ENCODE results near the gene SLC39A2.

SLC39A2 gene

DNA sequence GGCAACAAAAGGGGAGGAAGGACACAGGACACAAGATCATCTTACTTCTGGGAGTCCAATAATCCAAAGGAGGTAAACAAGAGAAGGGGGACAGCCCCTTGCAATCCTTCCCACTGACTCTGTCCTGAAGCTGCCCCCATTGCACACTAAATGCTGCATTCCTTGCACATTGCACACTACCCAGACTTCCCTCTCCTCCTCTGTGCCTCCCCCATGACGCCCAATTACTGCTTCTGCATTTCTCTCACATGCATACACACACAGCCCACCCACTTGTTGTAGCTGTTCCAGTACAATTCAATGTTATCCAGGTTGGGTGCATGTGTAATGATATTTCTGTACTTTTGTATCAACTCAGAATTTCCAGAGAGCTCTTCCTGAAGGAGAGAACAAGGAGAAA is 20.3 kb downstream of the SLC39A2 start:
- no peak overlapping the region for H3K4me3 ChIP-seq (ENCODE audit: control insufficient read depth, low read depth, low read length)
- DNase-seq (ENCODE audit: low read depth), result no peak
- TF ChIP-seq, protein P1, sequence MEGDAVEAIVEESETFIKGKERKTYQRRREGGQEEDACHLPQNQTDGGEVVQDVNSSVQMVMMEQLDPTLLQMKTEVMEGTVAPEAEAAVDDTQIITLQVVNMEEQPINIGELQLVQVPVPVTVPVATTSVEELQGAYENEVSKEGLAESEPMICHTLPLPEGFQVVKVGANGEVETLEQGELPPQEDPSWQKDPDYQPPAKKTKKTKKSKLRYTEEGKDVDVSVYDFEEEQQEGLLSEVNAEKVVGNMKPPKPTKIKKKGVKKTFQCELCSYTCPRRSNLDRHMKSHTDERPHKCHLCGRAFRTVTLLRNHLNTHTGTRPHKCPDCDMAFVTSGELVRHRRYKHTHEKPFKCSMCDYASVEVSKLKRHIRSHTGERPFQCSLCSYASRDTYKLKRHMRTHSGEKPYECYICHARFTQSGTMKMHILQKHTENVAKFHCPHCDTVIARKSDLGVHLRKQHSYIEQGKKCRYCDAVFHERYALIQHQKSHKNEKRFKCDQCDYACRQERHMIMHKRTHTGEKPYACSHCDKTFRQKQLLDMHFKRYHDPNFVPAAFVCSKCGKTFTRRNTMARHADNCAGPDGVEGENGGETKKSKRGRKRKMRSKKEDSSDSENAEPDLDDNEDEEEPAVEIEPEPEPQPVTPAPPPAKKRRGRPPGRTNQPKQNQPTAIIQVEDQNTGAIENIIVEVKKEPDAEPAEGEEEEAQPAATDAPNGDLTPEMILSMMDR (conservative IDR thresholded peaks at IDR 0.05; ENCODE audit: control insufficient read depth, insufficient read depth, low read depth, low read length), result no peak

DNA sequence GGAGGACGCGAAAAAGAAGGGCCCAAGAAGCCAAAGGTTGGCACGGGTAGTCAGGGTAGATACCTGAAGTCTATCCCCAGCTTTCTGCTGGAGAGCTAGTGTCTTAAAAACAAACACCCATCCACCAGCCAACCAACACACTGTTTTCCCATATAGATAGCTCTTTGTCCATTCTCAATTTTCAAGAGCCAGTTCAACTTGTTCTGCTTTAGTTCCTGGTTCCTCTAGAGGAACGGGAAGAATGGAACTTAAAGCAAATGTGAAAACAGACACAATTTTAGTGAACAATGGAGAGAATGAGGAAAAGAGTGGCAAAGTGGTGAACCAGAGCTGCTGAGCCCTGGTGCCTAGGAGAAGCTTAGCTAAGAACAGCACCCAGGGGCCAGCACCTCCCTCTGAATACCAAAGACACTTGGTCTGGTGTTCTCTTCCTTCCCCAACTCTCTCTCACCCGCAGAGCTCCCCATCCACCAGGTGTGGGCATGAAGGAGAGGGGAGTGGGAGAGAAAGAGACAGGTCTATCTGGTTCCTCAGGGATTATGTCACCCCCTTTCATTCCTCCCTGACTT is 22.0 kb downstream of the SLC39A2 start:
- DNase-seq (ENCODE audit: low read depth), result no peak
- no peak overlapping the region for H3K4me3 ChIP-seq (ENCODE audit: control insufficient read depth, low read depth, low read length)
- TF ChIP-seq, protein P1 (conservative IDR thresholded peaks at IDR 0.05; ENCODE audit: control insufficient read depth, insufficient read depth, low read depth, low read length), result no peak

DNA sequence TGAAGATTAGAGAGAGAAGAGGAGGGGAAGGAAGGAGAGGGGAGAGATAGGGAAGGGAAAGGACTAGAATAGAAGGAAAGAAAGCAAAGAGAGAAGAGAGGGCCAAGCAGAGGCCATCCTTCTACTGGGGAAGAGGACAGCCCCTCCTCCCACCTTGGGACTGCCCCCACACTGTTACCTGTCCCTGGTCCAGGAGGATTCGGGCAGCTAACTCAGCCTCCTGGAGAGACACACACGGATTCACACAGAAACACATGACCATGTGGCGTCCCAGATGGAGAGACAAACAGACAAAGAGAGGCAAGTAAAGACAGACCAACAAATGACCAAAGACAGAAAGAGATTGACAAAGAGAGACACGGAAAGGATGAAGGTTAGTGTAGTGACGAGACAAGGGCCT is 23.6 kb downstream of the SLC39A2 start:
- DNase-seq (ENCODE audit: low read depth), result no peak
- no peak overlapping the region for H3K4me3 ChIP-seq (ENCODE audit: control insufficient read depth, low read depth, low read length)
- TF ChIP-seq, protein P1 (conservative IDR thresholded peaks at IDR 0.05; ENCODE audit: control insufficient read depth, insufficient read depth, low read depth, low read length), result no peak

DNA sequence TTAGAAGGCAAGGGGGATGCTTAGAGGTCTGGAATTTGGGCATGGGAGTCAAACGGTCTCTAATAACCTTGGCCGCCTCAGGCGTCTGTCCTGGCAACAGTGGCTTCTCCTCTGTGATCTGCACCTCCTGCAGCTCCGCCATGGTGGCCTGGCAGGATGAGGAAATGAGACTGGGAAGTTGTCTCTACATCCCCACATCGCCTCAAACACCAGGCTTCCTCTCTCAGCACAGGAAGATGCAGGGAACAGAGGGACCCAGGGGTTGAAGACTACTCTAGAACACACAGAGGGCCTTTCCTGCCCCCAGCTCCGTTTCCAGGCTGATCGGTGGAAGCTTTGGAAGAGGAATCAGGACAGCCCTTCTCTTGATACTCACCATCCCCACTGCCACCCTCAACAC is 24.1 kb downstream of the SLC39A2 start:
- no peak overlapping the region for H3K4me3 ChIP-seq (ENCODE audit: control insufficient read depth, low read depth, low read length)
- no peak for DNase-seq (ENCODE audit: low read depth)
- TF ChIP-seq, protein P1 (conservative IDR thresholded peaks at IDR 0.05; ENCODE audit: control insufficient read depth, insufficient read depth, low read depth, low read length), result no peak

DNA sequence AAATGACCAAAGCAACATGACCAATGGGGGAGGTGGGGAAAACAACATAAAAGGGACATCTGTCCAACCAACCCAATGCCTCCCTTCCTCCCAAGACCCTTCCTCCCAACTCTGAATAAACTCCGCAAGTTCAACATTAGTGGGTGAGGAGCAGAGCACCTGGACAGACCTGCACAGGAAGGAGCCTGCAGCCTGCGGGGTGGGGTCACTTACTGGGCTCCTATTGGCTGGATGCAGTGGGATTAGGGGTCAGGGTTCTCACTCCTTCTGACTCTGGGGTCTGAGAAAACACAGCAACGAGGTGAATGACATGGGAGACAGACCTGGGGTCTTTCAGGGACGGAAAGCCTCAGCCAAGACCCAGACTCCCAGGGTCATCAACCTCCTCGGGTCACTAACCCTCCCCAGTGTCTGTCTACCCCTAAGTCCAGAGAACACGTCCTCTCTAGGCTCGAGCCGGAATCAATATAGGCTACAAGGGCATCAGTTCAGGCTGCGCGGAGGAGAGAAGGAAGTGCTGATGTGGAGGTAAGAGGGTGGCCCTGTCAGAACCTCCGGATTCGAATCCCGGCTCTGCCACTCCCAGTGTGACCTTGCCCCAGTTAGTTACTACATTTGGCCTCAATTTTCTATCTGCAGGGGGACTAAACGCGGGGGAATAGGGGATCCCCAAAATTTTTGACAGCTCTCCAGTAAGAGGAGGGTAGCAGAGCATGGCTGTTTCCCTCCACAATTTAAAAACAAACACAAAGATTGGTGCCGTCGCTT is 24.9 kb downstream of the SLC39A2 start:
- no peak for DNase-seq (ENCODE audit: low read depth)
- peak overlapping the region; percentile 27 for H3K4me3 ChIP-seq (ENCODE audit: control insufficient read depth, low read depth, low read length)
- TF ChIP-seq, protein P1 (conservative IDR thresholded peaks at IDR 0.05; ENCODE audit: control insufficient read depth, insufficient read depth, low read depth, low read length), result no peak

DNA sequence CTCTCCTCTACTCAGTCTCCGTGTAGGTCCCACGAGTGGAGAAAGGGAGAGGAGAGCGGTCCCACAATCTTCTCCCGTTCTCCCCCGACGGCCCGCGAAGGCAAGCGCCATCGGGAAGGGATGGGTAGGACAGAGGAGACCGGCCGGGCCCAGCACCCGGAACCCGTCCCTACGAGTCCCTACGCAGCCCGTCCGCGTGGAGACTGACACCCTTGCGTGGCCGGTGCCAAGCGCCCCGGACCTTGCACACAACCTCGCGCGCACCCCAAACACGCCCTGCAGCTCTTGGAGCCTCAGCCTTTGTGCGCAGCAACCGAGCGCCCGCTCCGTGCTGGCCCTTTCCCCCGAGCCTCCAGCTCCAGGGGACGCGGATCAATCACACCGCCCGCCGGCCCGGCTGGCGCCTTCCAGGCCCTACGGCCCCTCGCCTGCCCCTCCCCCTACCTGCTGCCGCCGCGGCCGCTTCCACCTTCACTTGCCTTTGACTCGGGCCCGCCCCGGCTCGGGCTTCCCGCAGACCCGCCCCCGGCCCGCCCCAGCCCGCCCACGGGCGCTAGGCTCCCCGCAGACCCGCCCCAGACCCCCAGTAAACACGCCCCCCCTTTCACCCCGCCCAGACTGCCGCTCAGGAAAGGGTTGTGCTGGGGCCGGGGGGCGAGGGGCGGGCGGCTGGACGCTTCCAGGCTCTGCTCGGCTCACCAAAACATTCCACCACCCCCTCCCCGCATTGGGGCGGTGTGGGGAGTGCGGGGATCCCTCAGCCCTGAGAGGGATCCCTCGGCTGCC is 25.7 kb downstream of the SLC39A2 start, which contains the start of gene NDRG2:
Gene NDRG2, minus strand, starts transcription at position 477 of the 786 bp plus-strand sequence. CDS start 1,746 bp downstream, outside the sequence.
- peak within 1 kb of the TSS; percentile 27 for H3K4me3 ChIP-seq (ENCODE audit: control insufficient read depth, low read depth, low read length)
- TF ChIP-seq, protein P1 (conservative IDR thresholded peaks at IDR 0.05; ENCODE audit: control insufficient read depth, insufficient read depth, low read depth, low read length), result no peak
- no peak for DNase-seq (ENCODE audit: low read depth)
